PFSK-1 (cell line): ENCODE results near the gene PRKCE.

Experiments used
- FOXP2 ChIP-seq: optimal IDR thresholded peaks from 2 replicates; pipeline ENCODE3; 2011; ENCODE audit warnings: borderline replicate concordance, control low read depth, inconsistent platforms; ENCODE audit not compliant: insufficient read depth; ENCODE audit errors: extremely low read length, extremely low read depth
- POLR2AphosphoS5 ChIP-seq: IDR thresholded peaks from 2 replicates; pipeline ENCODE4 v1.6.1; 2012; ENCODE audit warnings: low read depth, mild to moderate bottlenecking, control low read depth, low read length, moderate library complexity
- REST ChIP-seq, 2 experiments: IDR thresholded peaks; 2 replicates each; pipeline versions ENCODE4 v1.6.1 to v1.8.0; 2011 to 2012; ENCODE audit warnings: low read depth in 2 of 2, low read length in 2 of 2, control low read depth in 1 of 2, inconsistent platforms in 1 of 2, mild to moderate bottlenecking in 1 of 2, moderate library complexity in 1 of 2; ENCODE audit not compliant: insufficient read depth in 1 of 2
- SIN3A ChIP-seq: IDR thresholded peaks from 2 replicates; pipeline ENCODE4 v1.6.1; 2012; ENCODE audit warnings: mild to moderate bottlenecking, low read length, moderate library complexity, borderline replicate concordance; ENCODE audit not compliant: insufficient read depth
- TAF1 ChIP-seq: IDR thresholded peaks from 2 replicates; pipeline ENCODE4 v1.6.1; 2012; ENCODE audit warnings: low read length, control low read depth, borderline replicate concordance; ENCODE audit not compliant: insufficient read depth

The PRKCE gene

GRCh38 chr2:45796500-45796899 is 145.0 kb downstream of the PRKCE start:
- TF ChIP-seq FOXP2 = no peak
- TF ChIP-seq POLR2AphosphoS5 = no peak

- TF ChIP-seq SIN3A (no peak), REST (IDR thresholded peaks at IDR 0.05; ENCODE audit: insufficient read depth in 1 of 2, low read depth in 2 of 2, low read length in 2 of 2) (no peak), TAF1 (no peak), POLR2AphosphoS5 (no peak), FOXP2 (no peak)
Observed at GRCh38 chr2:45797451-45798230, 146.2 kb downstream of the PRKCE start.

GRCh38 chr2:45799679-45800381 is 148.4 kb downstream of the PRKCE start:
- TF ChIP-seq SIN3A (no peak), REST (IDR thresholded peaks at IDR 0.05; ENCODE audit: insufficient read depth in 1 of 2, low read depth in 2 of 2, low read length in 2 of 2) (no peak), TAF1 (no peak), FOXP2 (no peak), POLR2AphosphoS5 (no peak)

- TF ChIP-seq SIN3A (no peak), REST (IDR thresholded peaks at IDR 0.05; ENCODE audit: insufficient read depth in 1 of 2, low read depth in 2 of 2, low read length in 2 of 2) (no peak), TAF1 (no peak)
Observed at GRCh38 chr2:45802499-45803138, 151.1 kb downstream of the PRKCE start.

- TF ChIP-seq TAF1 (no peak), REST (IDR thresholded peaks at IDR 0.05; ENCODE audit: insufficient read depth in 1 of 2, low read depth in 2 of 2, low read length in 2 of 2) (no peak), SIN3A (no peak), POLR2AphosphoS5 (no peak), FOXP2 (no peak)
Observed at GRCh38 chr2:45804987-45805755, 153.7 kb downstream of the PRKCE start.
